ENCODE data around the gene TCP11L1.

Gene TCP11L1

GRCh38 chr11:33039274-33040032 lies at the start of gene TCP11L1:
TSS of gene TCP11L1 (plus strand) at chr11:33039572. CDS start at chr11:33043774, 4,202 bp downstream.
- Histone ChIP-seq H3K9me3 (ENCODE audit: low read length) (no peaks in the 10 kb centered on the region), H3K27me3 (ENCODE audit: insufficient read depth, low read length) (no peaks in the 10 kb centered on the region), H2AFZ (ENCODE audit: low read depth, low read length) (peak within 1 kb of the TSS; percentile 93), H3K4me1 (ENCODE audit: insufficient read depth, low read length) (peaks cover 10% of the 10 kb centered on the region), H3K36me3 (ENCODE audit: insufficient read depth, low read length) (peaks cover 11% of the 10 kb centered on the region), H3K4me3 (ENCODE audit: low read length) (peak within 1 kb of the TSS; percentile 88)

GRCh38 chr11:32990481-32990880 lies 48.9 kb upstream of the TCP11L1 start:
- Histone ChIP-seq H3K4me1 (ENCODE audit: insufficient read depth, low read length) (no peaks in the 10 kb centered on the region), H3K36me3 (ENCODE audit: insufficient read depth, low read length) (no peaks in the 10 kb centered on the region), H2AFZ (ENCODE audit: low read depth, low read length) (no peak overlapping the region), H3K9me3 (ENCODE audit: low read length) (no peaks in the 10 kb centered on the region), H3K4me3 (ENCODE audit: low read length) (no peak overlapping the region), H3K27me3 (ENCODE audit: insufficient read depth, low read length) (no peaks in the 10 kb centered on the region)

DNA sequence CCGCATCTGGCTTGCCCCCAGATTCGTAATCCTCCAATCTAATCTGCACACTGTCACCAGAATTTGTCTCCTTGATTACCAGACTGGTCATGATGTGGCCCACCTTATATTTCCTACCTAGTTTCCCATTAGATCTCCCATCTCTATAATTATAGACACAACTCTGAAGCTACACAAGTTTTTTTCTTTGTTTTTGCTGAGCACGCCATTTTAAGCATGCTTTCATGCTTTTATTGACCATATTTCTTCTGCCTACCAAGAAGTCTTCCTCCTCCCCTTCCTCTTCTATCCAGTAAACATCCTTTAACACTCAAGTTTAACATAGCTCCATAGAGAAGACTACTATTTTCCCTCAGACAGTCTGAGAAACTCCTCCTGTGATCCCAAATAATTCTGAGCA lies 47.9 kb upstream of the TCP11L1 start:
- Histone ChIP-seq H3K4me3 (ENCODE audit: low read length) (no peak overlapping the region), H2AFZ (ENCODE audit: low read depth, low read length) (no peak overlapping the region), H3K36me3 (ENCODE audit: insufficient read depth, low read length) (no peaks in the 10 kb centered on the region), H3K9me3 (ENCODE audit: low read length) (no peaks in the 10 kb centered on the region), H3K4me1 (ENCODE audit: insufficient read depth, low read length) (no peaks in the 10 kb centered on the region), H3K27me3 (ENCODE audit: insufficient read depth, low read length) (no peaks in the 10 kb centered on the region)

GRCh38 chr11:32991898-32992297 lies 47.5 kb upstream of the TCP11L1 start:
- H2AFZ ChIP-seq (ENCODE audit: low read depth, low read length) = no peak overlapping the region
- H3K4me3 ChIP-seq (ENCODE audit: low read length) = no peak overlapping the region
- no peaks in the 10 kb centered on the region for H3K27me3 ChIP-seq (ENCODE audit: insufficient read depth, low read length)

GRCh38 chr11:33000181-33000580 lies 39.2 kb upstream of the TCP11L1 start:
- Histone ChIP-seq H2AFZ (ENCODE audit: low read depth, low read length) (no peak overlapping the region), H3K9me3 (ENCODE audit: low read length) (peaks cover 2% of the 10 kb centered on the region), H3K27me3 (ENCODE audit: insufficient read depth, low read length) (peaks cover 3% of the 10 kb centered on the region), H3K4me3 (ENCODE audit: low read length) (no peak overlapping the region), H3K4me1 (ENCODE audit: insufficient read depth, low read length) (no peaks in the 10 kb centered on the region), H3K36me3 (ENCODE audit: insufficient read depth, low read length) (no peaks in the 10 kb centered on the region)

More at GRCh38 chr11:32991898-32992297, 47.5 kb upstream of the TCP11L1 start:
- no peaks in the 10 kb centered on the region for H3K36me3 ChIP-seq (ENCODE audit: insufficient read depth, low read length)
- H3K4me1 ChIP-seq (ENCODE audit: insufficient read depth, low read length) = no peaks in the 10 kb centered on the region
- no peaks in the 10 kb centered on the region for H3K9me3 ChIP-seq (ENCODE audit: low read length)

GRCh38 chr11:33001281-33001680 lies 38.1 kb upstream of the TCP11L1 start:
- Histone ChIP-seq H3K4me3 (ENCODE audit: low read length) (no peak overlapping the region), H3K27me3 (ENCODE audit: insufficient read depth, low read length) (peaks cover 3% of the 10 kb centered on the region), H3K36me3 (ENCODE audit: insufficient read depth, low read length) (no peaks in the 10 kb centered on the region), H3K4me1 (ENCODE audit: insufficient read depth, low read length) (no peaks in the 10 kb centered on the region), H2AFZ (ENCODE audit: low read depth, low read length) (no peak overlapping the region), H3K9me3 (ENCODE audit: low read length) (peaks cover 2% of the 10 kb centered on the region)

- Histone ChIP-seq H3K27me3 (ENCODE audit: insufficient read depth, low read length) (peaks cover 3% of the 10 kb centered on the region), H3K9me3 (ENCODE audit: low read length) (peaks cover 2% of the 10 kb centered on the region), H3K36me3 (ENCODE audit: insufficient read depth, low read length) (no peaks in the 10 kb centered on the region), H3K4me3 (ENCODE audit: low read length) (no peak overlapping the region), H3K4me1 (ENCODE audit: insufficient read depth, low read length) (no peaks in the 10 kb centered on the region), H2AFZ (ENCODE audit: low read depth, low read length) (no peak overlapping the region)
These were observed 37.4 kb upstream of the TCP11L1 start for GRCh38 chr11:33001751-33002542.

DNA sequence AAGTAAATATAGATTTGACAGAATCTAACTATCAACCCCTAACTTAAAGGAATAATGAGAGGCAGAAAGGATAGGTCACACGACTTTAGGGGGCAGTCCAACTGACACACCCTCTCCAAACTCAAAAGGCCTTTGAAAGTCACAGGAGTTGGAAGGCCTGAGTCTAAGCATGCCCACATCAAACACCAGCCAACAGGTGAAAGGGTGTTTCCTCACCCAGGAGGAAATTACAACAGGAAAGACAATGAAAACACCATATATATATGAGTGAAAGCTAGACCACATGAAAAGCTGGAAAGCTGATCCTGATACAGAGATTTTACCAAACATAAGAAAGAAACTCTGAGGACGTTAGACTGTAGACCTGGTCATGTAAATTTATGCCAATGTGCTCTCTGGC lies 34.2 kb upstream of the TCP11L1 start:
- H3K27me3 ChIP-seq (ENCODE audit: insufficient read depth, low read length) = peaks cover 3% of the 10 kb centered on the region
- no peaks in the 10 kb centered on the region for H3K9me3 ChIP-seq (ENCODE audit: low read length)
- peak overlapping the region; percentile 43 for H2AFZ ChIP-seq (ENCODE audit: low read depth, low read length)
- H3K4me1 ChIP-seq (ENCODE audit: insufficient read depth, low read length) = no peaks in the 10 kb centered on the region
- no peaks in the 10 kb centered on the region for H3K36me3 ChIP-seq (ENCODE audit: insufficient read depth, low read length)
- no peak overlapping the region for H3K4me3 ChIP-seq (ENCODE audit: low read length)

DNA sequence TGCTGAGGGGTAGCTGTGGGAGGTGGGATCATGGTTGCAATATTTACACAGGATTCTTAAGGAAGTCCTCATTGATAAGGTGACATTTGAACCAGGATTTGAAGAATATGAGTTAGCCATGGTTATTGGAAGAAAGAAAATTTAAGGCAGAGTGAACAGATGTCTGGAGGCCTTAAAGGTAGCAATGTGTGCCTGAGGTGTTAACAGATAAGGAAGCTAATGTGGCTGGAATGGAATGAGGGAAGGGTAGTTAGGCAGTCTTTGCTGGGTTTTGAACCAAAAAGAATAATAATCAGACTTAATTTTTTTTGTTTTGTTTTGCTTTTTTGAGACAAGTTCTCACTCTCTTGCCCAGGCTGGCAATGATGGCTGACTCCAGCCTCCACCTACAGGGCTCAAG lies 33.4 kb upstream of the TCP11L1 start:
- H3K27me3 ChIP-seq (ENCODE audit: insufficient read depth, low read length) = peaks cover 3% of the 10 kb centered on the region
- no peaks in the 10 kb centered on the region for H3K4me1 ChIP-seq (ENCODE audit: insufficient read depth, low read length)
- H2AFZ ChIP-seq (ENCODE audit: low read depth, low read length) = no peak overlapping the region
- H3K36me3 ChIP-seq (ENCODE audit: insufficient read depth, low read length) = no peaks in the 10 kb centered on the region
- no peaks in the 10 kb centered on the region for H3K9me3 ChIP-seq (ENCODE audit: low read length)
- H3K4me3 ChIP-seq (ENCODE audit: low read length) = no peak overlapping the region

DNA sequence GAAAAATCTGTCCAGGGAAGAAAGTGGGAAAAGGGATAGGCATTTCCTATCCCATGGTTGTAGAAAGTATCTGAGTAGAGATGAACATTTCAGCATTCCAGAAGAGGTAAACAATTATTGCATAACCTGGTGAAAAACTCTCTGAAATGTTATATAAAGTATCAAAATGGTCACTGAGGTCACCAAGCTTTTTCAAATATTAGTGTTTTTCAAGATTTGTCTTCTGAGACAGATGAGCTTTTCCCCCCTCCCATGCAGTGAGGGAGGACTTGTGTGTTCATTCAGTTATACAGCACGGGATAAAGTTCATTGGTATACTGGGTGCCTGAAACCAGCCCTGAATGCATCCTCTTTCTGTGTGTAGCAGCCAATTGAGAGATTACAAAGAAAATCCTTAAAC lies 25.6 kb upstream of the TCP11L1 start:
- Histone ChIP-seq H3K36me3 (ENCODE audit: insufficient read depth, low read length) (no peaks in the 10 kb centered on the region), H3K4me1 (ENCODE audit: insufficient read depth, low read length) (peaks cover 10% of the 10 kb centered on the region), H2AFZ (ENCODE audit: low read depth, low read length) (no peak overlapping the region), H3K4me3 (ENCODE audit: low read length) (no peak overlapping the region), H3K9me3 (ENCODE audit: low read length) (no peaks in the 10 kb centered on the region), H3K27me3 (ENCODE audit: insufficient read depth, low read length) (no peaks in the 10 kb centered on the region)

GRCh38 chr11:33015621-33016551 lies 23.5 kb upstream of the TCP11L1 start, which contains the start of gene DEPDC7:
TSS of gene DEPDC7 (plus strand) at chr11:33015878. CDS start at chr11:33015956, 78 bp downstream.
- H3K9me3 ChIP-seq (ENCODE audit: low read length) = no peaks in the 10 kb centered on the region
- peak within 1 kb of the TSS; percentile 86 for H3K4me3 ChIP-seq (ENCODE audit: low read length)
- H3K27me3 ChIP-seq (ENCODE audit: insufficient read depth, low read length) = no peaks in the 10 kb centered on the region
- peak within 1 kb of the TSS; percentile 92 for H2AFZ ChIP-seq (ENCODE audit: low read depth, low read length)
- no peaks in the 10 kb centered on the region for H3K36me3 ChIP-seq (ENCODE audit: insufficient read depth, low read length)
- H3K4me1 ChIP-seq (ENCODE audit: insufficient read depth, low read length) = peaks cover 10% of the 10 kb centered on the region

DNA sequence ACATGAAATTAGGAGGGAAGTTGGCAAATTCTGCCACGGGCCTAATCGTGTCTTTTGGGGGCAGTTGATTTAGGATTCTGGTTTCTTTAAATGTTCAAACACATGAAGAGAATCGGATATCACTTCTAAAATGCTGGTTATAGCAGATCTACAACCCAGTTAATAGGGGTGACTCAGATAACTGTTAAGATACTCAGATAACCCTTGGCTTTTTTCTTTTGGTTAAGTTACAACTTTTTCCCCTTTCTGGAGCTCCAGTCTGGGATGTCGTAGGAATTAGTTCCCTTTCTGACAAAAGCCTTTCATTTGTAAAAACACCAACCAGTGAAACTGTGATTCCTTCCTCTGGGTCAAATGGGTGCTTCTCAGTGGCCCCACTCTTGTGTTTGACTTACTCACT lies 22.7 kb upstream of the TCP11L1 start:
- no peaks in the 10 kb centered on the region for H3K27me3 ChIP-seq (ENCODE audit: insufficient read depth, low read length)
- no peaks in the 10 kb centered on the region for H3K36me3 ChIP-seq (ENCODE audit: insufficient read depth, low read length)
- peak overlapping the region; percentile 86 for H3K4me3 ChIP-seq (ENCODE audit: low read length)
- H3K9me3 ChIP-seq (ENCODE audit: low read length) = no peaks in the 10 kb centered on the region
- H3K4me1 ChIP-seq (ENCODE audit: insufficient read depth, low read length) = peaks cover 10% of the 10 kb centered on the region
- H2AFZ ChIP-seq (ENCODE audit: low read depth, low read length) = peak overlapping the region; percentile 92

All from neuron (in vitro differentiated cells).